Panc1 (cell line): ENCODE results near the gene TESK2.

ENCODE experiments used
- CTCF ChIP-seq: fragments of 450-650 bp; IDR thresholded peaks from 2 replicates; pipeline ENCODE4 v1.5.1; 2017; ENCODE audit warnings: mild to moderate bottlenecking
- POLR2AphosphoS5 ChIP-seq: IDR thresholded peaks from 2 replicates; pipeline ENCODE4 v1.6.1; 2012; ENCODE audit warnings: mild to moderate bottlenecking, low read depth, low read length, moderate library complexity
- SIN3A ChIP-seq: IDR thresholded peaks from 2 replicates; pipeline ENCODE4 v1.6.1; 2012; ENCODE audit warnings: low read depth, mild to moderate bottlenecking, low read length, moderate library complexity, borderline replicate concordance; ENCODE audit not compliant: insufficient read depth

- TF ChIP-seq CTCF (no peak), POLR2AphosphoS5 (no peak), SIN3A (no peak)
Observed at GRCh38 chr1:45380125-45380524, 110.8 kb downstream of the TESK2 start.
